CD1c-positive myeloid dendritic cell (primary cell): ENCODE results near the gene DSG2.
A peak's percentile ranks its signal among the peaks of the same experiment; 100 is the strongest.
"Not testable (repeated sequence)": the region's sequence is repeated elsewhere in the genome, so short reads cannot be mapped to it uniquely, and the experiment has no call there.

Experiments used
- DNase-seq: peaks from one replicate; pipeline ENCODE4 v3.0.0-alpha.2; 2016; ENCODE audit errors: extremely low spot score

Gene DSG2

DNA sequence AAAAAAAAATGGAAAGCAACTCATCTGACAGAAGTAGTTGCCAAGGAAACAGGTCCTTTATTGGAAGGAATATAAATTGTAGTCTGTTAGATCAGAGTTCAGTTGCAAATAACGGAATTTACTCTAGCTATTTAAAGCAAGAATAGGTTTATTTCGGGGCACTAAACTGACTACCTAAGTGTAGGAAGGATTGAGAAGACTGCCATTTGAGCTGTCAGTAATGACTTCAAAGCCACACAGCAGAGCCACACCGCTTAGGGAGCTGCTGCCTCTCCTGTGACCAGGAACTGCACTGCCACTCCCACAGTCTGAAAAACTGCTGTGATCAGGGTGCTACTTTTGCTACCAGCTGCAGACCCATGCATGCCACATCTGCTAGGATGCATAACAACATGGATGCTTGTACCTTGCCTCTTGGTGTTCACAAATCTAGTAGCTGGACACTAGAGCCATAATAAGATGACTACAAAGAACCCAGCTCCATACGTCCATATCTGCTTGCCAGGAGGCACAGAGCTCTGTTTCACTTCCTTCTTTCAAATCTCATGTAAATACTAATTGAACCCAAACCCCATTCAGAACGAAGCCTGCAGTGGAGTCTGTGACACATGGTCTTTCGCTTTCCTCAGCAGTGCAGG, 2.2 kb downstream of the DSG2 start:
- DNase-seq = peak; percentile 6

DNA sequence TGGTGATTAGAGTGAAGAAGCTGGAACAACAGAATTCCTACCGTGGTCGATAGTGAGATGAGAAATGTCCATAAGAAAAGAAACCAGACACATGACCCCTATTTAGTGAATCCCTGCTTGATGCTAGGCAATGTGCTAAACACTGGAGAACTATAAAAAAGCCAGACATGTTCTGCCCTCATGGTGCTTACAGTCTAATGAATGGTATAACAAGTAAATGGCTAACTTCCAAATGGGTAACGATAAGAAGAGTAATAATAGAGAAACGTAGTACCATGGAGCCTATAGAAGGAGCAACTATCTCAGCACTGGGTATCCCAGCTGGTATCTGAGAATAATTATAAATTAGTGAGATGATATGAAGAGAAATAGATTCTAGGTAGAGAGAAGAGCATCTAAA, 5.0 kb downstream of the DSG2 start:
- no peak for DNase-seq

DNA sequence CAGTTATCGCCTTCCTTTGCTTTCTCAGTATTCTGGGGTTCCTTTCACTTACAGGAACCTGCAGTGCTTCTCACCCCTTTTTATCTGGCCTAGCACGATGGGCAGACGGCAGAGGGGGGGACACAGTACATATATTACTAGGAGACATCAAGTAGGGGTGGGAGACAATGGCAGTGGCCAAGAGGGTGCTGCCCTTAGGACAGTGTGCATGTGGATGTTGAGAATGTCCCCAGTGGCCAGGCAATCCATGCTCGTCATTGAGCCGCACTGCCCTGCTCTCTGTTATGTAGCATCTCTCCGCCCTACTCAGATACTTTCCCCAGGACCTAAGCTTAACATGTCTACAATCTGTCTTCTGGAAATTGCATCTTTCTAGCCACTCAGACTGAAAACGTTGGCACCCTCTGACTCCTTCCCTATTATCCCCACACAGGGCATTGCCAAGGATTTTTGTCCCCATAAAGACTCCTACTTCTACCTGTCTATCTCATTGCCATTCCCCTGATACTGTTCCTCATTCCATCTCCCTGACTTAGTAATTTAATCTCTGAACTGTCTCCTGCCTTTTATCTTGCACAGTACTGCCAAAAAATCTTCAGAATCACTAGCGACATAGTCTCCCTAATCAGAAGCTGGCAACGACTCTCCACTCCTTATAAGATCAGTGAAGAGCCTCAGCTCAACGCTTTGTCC, 6.6 kb downstream of the DSG2 start:
- no peak for DNase-seq

DNA sequence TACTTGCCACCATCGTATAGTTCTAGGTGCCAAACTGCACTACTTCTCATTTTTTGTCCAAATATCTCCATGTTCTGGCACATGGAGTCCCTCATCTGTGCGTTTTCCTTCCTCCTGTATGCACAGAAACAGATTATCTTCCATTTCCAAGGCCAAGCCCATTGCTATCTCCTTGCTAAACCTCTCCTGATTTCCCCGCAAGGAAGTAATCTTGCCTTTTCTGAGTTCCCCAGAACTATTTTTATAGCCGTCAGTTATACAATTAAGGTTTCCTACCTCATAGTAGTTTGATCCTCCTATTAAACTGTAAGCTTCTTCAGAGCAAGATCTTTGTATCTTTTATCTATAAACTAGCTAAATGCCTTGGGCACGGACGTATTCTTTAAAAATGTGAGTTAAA, 7.2 kb downstream of the DSG2 start:
- DNase-seq = no peak

DNA sequence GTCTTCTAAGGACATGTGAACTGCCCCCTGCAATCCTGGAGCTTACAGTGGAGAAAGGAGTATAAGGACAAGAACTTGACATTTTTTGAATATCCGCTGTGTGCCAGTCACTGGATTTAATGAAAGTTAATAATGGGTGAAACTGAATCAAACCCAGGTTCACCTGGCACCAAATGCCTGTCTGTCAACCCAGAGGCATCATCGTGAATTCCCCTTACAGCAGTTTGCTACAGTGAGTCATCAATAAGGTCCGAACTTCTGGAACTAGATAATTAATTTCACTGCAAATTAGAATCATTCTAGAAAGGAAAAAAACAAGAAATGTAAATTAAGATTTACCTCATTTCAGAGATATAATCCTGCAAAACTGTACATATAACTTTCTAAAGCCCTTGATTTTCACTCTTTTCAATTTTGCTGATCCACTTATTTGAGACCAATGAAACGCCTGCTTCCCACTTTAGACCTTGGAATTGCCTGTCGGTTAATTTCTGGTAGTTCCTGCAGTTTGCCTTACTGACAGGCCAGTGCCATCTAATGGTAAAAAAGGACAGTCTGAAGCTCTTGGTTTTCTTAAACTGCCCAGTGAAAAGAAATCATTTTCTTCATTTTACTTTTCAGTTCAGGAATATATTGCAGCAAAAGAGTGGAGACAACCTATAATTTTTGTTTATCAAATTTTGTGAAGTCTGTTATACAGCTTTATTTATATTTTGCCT, 8.2 kb downstream of the DSG2 start:
- DNase-seq = no peak

DNA sequence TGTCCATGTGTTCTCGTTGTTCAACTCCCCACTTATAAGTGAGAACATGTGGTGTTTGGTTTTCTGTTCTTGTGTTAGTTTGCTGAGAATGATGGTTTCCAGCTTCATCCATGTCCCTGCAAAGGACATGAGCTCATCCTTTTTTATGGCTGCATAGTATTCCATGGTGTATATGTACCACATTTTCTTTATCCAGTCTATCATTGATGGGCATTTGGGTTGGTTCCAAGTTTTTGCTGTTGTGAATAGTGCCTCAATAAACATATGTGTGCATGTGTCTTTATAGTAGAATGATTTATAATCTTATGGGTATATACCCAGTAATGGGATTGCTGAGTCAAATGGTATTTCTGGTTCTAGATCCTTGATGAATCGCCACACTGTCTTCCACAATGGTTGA, 9.1 kb downstream of the DSG2 start:
- DNase-seq = not testable (repeated sequence)

DNA sequence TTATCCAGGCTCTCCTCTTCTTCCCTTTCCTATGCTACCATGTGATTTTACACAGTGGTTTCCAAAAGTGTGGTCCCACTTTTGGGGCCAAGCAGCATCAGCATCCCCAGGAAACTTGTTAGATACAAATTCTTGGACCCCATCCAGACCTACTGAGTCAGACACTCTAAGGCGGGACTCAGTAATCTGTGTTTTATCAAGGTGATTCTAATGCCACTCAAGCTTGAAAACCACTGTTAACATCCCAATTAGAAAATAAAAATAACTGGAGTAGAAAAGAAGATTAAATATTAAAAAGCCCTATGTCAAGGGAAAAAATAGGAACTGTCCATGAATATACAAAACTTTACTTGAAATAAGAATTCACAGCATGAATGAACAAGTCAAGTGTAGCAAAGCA, 10.8 kb downstream of the DSG2 start:
- DNase-seq = no peak

DNA sequence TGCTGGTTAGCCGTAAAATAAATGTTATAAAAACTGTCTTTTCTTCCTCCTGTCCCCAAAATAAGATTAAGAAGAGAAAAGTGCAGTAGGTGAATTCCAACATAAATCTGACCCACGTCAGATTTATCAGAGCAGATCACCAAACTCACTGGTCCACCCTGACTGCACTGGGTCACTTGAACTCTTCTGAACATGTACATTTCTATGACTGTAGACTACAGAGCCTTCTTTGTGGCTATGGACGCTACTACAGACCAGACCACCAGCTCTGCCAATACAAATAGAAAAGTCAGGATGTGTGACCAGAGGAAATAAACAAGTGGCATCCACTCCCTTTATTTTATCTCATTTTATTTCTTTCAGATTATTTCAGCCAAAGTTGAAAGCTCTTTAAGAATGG, 11.6 kb downstream of the DSG2 start:
- no peak for DNase-seq

DNA sequence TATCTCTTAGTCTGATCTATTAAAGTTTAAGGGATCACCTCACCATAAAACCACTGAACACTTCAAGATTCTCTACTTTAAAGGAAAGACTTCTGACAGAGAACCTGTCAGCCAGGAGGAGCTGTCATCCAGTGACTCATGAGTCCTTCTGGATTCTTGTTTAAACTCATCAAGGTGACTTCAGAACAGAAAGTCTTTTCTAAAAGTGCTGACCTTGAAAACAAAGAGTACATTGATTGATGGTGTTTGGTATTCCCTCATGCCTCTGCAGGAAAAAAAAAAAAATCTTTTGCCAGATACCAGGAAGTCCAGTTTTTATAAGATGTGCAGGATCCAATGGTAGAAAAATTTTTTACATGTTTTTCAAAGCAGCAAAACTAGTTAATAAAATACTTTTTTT, 12.3 kb downstream of the DSG2 start:
- no peak for DNase-seq

DNA sequence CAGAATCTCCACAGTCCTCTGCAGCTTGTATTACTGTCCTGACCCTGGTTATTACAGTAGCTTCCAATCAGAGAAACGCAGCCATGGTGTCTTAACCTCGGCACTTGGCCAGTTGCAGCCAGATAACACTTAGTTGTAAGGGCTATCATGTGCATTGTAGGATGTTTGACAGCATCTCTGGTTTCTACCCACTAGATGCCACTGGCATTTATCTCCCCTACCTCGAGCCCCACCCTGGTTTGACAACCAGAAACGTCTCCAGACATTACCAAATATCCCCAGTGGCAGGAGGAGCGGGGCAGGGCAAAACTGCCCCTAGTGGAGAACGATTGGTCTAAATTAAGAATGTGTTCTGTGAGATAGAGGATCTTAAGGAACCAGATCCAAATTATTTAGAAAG, 13.1 kb downstream of the DSG2 start:
- DNase-seq = no peak

DNA sequence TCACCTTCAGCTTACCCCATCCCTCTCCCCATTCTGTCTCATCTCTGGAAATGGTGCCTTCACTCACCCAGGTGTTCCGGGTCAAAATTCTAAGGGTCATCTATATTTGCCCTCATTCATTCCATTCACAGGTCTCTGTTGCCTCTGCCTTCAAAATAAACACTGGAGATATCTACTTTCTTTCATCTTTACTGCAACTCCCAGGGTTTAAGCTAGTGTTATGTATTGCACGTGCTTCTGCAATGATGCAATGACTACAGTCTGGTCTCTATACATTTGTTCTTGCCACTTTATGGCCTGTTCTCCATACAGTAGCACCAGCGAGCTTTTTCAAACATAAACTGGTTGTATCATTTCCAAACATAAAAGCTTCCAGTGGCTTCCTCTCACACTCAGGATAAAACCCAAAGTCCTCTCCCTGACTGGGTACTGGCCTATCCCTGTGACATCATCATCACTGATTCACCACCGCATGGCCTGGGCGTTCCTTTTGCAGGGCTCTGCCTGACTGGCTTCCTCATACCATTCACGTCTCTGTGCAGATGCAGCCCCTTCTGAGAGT, 14.3 kb downstream of the DSG2 start:
- DNase-seq = peak; percentile 11

DNA sequence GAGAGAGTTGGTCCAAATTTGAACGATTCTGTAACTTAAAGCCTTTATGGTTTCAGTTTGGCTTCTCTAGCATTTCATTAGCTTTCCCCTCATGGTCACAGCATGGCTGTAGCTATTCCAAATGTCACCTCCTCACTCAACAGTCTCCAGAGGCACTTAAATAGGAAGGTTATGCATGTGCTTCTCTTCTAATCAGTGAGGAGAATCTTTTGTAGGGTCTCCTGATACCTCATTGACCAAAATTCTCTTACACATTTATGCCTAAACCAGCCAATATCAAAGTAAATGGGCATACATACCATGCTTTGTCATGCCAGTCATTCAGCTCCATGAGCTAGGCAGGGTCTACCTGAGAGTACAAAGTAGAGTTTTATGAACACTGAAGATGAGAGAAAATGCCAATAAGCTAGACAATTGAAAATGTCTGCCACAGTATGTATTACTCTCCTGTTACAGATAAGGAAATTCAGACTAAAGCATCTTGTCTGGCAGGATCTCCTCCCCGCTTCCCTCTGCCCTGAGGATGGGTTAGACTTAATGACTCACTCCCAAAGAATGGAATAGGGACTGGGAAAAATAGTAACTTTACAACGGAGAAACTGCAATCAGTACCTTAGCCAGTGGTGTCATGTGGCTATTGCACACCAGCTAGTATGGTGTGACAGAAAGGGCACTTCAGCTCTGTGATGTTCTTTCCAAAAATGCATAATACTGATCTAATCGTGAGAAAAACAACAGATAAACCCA, 15.4 kb downstream of the DSG2 start:
- no peak for DNase-seq

DNA sequence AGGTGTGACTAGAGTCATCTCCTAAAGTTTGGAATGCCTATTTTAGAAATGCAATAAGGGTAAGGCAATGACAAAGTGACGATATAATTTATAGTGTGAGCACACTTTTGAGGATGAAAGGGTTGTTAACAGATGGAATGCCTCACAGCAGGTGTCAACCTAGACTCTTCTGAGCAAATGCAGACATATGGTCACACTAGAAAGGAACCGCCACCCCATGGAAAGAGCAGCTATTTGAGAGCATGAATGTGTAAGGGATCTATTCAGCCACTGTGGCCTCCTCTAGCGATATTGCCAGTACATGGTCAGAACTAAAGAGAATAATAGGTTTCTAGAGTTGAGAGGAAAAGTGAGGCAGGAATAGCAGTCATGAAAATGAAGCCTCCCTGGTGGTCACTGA, 18.5 kb downstream of the DSG2 start:
- DNase-seq = no peak

DNA sequence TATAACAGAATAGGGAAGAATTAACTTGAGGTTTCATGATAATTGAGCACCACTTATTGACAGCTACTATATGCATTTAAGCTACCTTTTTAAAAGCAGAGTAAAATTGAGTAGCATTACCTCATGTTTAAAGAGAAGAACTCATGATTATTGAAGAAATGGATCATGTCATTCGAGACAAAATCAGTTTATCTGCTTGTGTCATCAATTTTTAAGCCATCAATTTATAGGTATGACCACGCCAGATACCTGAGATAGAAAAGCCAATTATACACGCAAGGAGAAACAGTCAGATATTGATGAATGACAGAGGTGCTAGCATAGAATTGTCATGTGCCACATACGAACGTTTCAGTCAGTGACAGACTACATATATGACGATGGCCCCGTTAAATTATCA, 28.4 kb downstream of the DSG2 start:
- DNase-seq = no peak

DNA sequence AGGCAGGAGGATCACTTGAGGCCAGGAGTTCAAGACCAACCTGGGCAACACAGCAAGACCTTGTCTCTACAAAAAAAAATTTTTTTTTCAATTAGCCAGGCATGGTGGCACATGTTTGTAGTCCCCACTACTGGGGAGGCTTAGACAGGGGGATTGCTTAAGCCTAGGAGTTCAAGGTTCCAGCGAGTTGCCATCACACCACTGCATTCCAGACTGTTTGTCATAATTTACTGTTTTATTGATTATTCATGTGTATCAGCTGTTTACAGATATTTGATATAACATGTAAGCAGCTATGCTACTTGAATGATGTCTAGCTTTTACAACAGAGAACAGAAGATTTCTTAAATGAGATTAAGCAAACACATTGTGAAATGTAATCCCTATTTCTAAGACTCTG, 35.3 kb downstream of the DSG2 start:
- no peak for DNase-seq

DNA sequence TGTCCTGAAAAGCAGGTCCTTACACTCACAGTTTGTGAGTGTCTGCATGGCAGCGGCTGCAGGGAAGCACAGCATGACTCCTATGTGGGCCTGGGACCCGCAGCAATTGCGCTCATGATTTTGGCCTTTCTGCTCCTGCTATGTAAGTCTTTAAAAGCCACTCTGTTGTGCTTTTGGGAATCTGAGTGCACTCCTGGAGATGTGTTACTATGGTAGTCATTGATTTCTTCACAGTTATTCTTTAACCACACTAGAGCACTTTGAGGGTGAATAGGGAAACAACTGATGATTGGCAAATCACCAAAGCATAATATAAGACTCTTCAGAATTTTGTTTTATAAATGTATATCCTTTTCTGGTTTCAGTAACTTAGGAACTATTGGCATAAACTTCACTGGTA, 40.9 kb downstream of the DSG2 start:
- no peak for DNase-seq

DNA sequence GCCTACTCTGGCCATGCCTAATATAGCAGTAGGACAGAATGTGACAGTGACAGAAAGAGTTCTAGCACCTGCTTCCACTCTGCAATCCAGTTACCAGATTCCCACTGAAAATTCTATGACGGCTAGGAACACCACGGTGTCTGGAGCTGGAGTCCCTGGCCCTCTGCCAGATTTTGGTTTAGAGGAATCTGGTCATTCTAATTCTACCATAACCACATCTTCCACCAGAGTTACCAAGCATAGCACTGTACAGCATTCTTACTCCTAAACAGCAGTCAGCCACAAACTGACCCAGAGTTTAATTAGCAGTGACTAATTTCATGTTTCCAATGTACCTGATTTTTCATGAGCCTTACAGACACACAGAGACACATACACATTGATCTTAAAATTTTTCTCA, 48.5 kb downstream of the DSG2 start:
- DNase-seq = no peak

DNA sequence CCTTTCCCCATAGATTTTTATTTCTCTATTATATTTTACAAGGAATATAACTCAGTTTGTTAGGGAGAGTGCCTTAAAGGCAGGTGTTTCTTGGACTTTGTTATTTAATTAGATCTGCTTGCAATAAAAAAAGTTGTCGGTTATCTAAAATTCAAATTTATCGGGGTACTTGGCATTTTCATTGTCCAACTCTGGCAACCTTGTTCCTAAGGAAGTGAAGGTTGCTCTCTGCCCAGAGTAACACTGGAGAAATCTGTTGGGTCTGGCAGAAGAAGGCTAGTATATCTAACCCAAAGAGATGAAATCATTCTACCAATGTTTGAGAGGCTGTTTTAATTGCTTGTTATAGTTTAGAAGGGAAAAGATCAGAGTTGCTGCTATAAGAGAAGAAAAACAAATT, 50.9 kb downstream of the DSG2 start:
- DNase-seq = no peak

DNA sequence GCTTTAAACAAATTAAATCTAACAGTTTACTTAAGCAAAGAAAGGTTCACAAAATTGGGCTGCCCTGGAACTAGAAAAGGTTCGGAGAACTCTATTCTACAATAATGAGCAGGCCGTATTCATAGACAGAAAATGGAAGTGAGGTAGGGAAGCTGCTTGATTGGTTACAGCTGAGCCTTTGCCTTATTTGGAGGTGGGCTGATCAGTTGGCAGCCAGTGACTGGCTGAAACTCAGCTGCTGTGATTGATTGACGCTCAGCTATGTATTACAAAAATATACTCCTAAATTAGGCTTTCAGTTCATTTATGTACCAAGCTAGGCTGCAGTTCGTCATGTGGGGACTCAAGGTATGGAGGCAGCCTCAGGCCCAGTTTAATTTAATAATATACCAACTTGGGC, 51.4 kb downstream of the DSG2 start:
- no peak for DNase-seq

DNA sequence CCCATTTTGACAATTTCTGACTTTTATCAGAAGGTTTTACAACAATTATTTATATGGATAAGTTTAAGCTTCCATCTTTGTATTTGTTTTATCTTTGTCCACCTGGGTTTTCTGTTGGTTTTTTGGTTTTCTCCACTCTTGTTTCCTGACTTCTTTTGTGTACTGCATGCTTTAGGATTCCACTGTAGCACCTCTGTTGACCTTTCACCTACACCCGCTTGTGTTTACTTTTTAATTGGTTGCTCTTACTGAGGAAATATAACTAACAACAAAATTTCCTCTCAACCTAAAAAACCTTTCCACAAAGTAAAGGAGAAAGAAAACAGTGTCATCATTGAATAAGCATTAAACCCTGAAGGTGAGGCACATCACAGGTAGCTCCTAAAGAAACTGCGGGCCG, 53.9 kb downstream of the DSG2 start:
- no peak for DNase-seq

DNA sequence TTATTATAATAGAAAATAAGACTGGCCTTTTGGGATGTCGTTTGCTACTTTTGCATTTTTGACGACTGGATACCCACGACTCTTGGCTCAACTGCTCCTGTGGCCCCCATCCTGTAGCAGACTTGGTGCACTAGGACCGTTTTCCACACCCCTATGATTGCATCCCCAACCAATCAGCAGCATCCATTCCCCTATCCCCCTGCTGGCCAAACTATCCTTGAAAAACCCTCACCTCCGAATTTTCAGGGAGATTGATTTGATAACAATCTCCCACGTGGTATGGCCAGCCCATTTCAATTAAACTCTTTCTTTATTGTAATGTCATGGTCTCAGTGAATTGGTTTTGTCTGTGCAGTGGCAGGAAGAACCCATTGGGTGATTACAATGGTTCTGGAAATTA, 55.8 kb downstream of the DSG2 start:
- DNase-seq = peak; percentile 12

DNA sequence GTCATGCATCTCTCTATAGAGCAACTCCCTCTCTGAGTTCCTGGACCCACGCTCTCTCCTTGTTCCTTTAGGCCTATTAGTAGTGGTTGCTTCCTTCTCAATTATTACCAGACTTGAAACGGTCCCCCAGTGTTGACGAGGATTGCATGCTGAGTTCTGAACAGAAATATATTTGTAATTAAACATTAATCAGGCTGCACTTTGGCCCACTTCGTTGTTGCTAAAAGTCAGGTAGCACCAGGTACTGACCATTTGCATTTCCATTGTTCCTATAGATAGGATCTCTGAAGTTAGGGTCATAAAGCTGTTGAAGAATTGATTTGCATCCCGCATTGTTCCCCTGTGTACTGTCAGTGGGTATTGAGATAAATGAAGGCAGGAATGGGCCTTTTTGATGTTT, 56.8 kb downstream of the DSG2 start:
- DNase-seq = no peak
